Measurements from ENCODE around the gene NCOA7. TPM values are rescaled to one million over a fixed set of nuclear protein-coding genes. Genes with fewer than 3 reads are reported as not detected.

Gene NCOA7
- total and polyA plus RNA-seq, 10 of the 15 experiments (the other 5 are each of a cell fraction or from before 2014, with no cell fraction given): 18.9 to 50.3 (median 34.2) TPM

GRCh38 chr6:125951323-125951722 lies 160.6 kb downstream of the NCOA7 start (continued):
- TF ChIP-seq USF1 (IDR thresholded peaks at IDR 0.05; ENCODE audit: borderline replicate concordance, extremely low read length, insufficient read depth, low read depth, low read length) (no peak), ELK1 (IDR thresholded peaks at IDR 0.05; ENCODE audit: low read depth, low read length) (no peak), ZBTB11 (CRISPR knock-in tag; IDR thresholded peaks at IDR 0.05) (no peak), NFIC (IDR thresholded peaks at IDR 0.05; ENCODE audit: low read depth, low read length) (no peak)

Measured in GM12878 (cell line).